ENCODE results near the gene FHOD3.
"Not testable (repeated sequence)": the region's sequence is repeated elsewhere in the genome, so short reads cannot be mapped to it uniquely, and the experiment has no call there.

The FHOD3 gene

GRCh38 chr18:36352384-36352783 is 54.9 kb downstream of the FHOD3 start:
- no peak for DNase-seq

GRCh38 chr18:36354989-36355388 is 57.5 kb downstream of the FHOD3 start:
- no peak for DNase-seq

- no peak for DNase-seq
These were observed 58.0 kb downstream of the FHOD3 start for GRCh38 chr18:36355511-36355910.

GRCh38 chr18:36356741-36357140 is 59.2 kb downstream of the FHOD3 start:
- not testable (repeated sequence) for DNase-seq

GRCh38 chr18:36358141-36358540 is 60.6 kb downstream of the FHOD3 start:
- DNase-seq = no peak

- no peak for DNase-seq
These were observed 62.9 kb downstream of the FHOD3 start for GRCh38 chr18:36360256-36360909.

GRCh38 chr18:36364911-36365624 is 67.6 kb downstream of the FHOD3 start:
- no peak for DNase-seq

- no peak for DNase-seq
These were observed 68.6 kb downstream of the FHOD3 start for GRCh38 chr18:36365836-36366775.

GRCh38 chr18:36366994-36367839 is 69.7 kb downstream of the FHOD3 start:
- no peak for DNase-seq

GRCh38 chr18:36368889-36369288 is 71.4 kb downstream of the FHOD3 start:
- DNase-seq = no peak

GRCh38 chr18:36372903-36373311 is 75.4 kb downstream of the FHOD3 start:
- DNase-seq = peak; percentile 4

- no peak for DNase-seq
These were observed 76.7 kb downstream of the FHOD3 start for GRCh38 chr18:36374262-36374661.

GRCh38 chr18:36375118-36375517 is 77.6 kb downstream of the FHOD3 start:
- DNase-seq = no peak

- no peak for DNase-seq
These were observed 78.8 kb downstream of the FHOD3 start for GRCh38 chr18:36376361-36376760.

GRCh38 chr18:36377626-36378025 is 80.1 kb downstream of the FHOD3 start:
- DNase-seq = no peak

- DNase-seq = no peak
These were observed 80.7 kb downstream of the FHOD3 start for GRCh38 chr18:36378205-36378604.

- no peak for DNase-seq
These were observed 82.0 kb downstream of the FHOD3 start for GRCh38 chr18:36379435-36379984.

GRCh38 chr18:36380173-36380827 is 82.8 kb downstream of the FHOD3 start:
- DNase-seq = no peak

GRCh38 chr18:36381075-36381474 is 83.6 kb downstream of the FHOD3 start:
- no peak for DNase-seq

GRCh38 chr18:36382854-36383253 is 85.3 kb downstream of the FHOD3 start:
- no peak for DNase-seq

- no peak for DNase-seq
These were observed 88.8 kb downstream of the FHOD3 start for GRCh38 chr18:36386150-36386920.

Measured in inflammatory macrophage (primary cell).